GM06990 (cell line): ENCODE data around the gene FBXO34.

Experiments
- DNase-seq: peaks from one replicate; pipeline ENCODE4 v3.0.0-alpha.2; 2011; ENCODE audit not compliant: insufficient read length; ENCODE audit errors: extremely low read depth
- H3K27me3 ChIP-seq: replicated peaks from 2 replicates; pipeline ENCODE4 v1.6.0; 2011; ENCODE audit warnings: low read length; ENCODE audit not compliant: control insufficient read depth, insufficient read depth
- H3K36me3 ChIP-seq: 2 replicates; pipeline ENCODE4 v1.5.1; 2011; ENCODE audit warnings: low read length; ENCODE audit not compliant: control insufficient read depth, insufficient read depth
- H3K4me3 ChIP-seq: replicated peaks from 2 replicates; pipeline ENCODE4 v1.5.1; 2011; ENCODE audit warnings: low read depth, mild to moderate bottlenecking, control low read depth, low read length
- TF ChIP-seq, protein P1 (sequence below): IDR thresholded peaks from 2 replicates; pipeline ENCODE4 v1.5.1; 2011; ENCODE audit warnings: low read length, control low read depth, mild to moderate bottlenecking, inconsistent platforms; ENCODE audit not compliant: insufficient read depth, poor library complexity, severe bottlenecking

Gene FBXO34

DNA sequence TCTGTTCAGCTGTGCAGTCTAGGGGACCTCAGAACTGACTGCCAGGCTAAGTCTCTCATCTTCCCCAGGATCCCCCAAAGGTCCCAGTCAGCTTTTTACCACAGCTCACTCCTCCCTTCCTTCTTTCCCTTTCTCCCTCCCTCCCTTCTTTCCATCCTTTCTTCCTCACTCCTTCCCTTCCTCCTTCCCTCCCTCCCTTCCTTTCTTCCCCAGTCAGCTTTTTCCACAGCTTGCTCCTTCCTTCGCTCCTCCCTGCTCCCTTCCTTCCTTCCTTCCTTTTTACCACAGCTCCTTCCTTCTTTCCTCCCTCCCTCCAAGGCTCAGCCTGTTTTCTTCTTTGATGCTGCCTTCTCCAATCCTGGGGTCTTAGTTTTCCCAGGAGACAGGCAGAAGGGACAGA is 101.2 kb downstream of the FBXO34 start:
- Histone ChIP-seq H3K27me3 (no peaks in the 10 kb centered on the region), H3K36me3 (peaks cover 4% of the 10 kb centered on the region), H3K4me3 (no peak overlapping the region)
- TF ChIP-seq, protein P1, sequence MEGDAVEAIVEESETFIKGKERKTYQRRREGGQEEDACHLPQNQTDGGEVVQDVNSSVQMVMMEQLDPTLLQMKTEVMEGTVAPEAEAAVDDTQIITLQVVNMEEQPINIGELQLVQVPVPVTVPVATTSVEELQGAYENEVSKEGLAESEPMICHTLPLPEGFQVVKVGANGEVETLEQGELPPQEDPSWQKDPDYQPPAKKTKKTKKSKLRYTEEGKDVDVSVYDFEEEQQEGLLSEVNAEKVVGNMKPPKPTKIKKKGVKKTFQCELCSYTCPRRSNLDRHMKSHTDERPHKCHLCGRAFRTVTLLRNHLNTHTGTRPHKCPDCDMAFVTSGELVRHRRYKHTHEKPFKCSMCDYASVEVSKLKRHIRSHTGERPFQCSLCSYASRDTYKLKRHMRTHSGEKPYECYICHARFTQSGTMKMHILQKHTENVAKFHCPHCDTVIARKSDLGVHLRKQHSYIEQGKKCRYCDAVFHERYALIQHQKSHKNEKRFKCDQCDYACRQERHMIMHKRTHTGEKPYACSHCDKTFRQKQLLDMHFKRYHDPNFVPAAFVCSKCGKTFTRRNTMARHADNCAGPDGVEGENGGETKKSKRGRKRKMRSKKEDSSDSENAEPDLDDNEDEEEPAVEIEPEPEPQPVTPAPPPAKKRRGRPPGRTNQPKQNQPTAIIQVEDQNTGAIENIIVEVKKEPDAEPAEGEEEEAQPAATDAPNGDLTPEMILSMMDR = no peak
- no peak for DNase-seq

DNA sequence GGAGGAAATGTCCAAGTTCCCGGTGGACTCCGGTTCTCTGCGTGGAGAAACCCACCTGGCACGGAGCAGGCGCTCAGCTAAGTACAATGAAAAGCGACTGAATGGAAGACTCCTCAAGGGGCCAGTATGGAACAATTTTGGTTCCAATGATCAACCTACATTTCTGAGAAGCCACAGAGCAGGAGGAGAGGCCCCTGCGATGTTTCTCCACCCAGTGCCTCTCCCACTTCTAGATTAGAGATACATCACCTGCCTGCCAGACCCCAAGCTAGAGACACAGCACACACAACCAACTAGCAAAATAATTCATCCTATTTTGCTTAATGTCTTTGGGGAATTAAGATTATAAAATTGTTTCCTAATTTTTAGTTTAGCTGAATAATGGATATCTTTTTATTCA is 101.6 kb downstream of the FBXO34 start:
- no peak for DNase-seq
- H3K36me3 ChIP-seq = peaks cover 4% of the 10 kb centered on the region
- H3K27me3 ChIP-seq = no peaks in the 10 kb centered on the region
- no peak overlapping the region for H3K4me3 ChIP-seq
- TF ChIP-seq, protein P1 = no peak

DNA sequence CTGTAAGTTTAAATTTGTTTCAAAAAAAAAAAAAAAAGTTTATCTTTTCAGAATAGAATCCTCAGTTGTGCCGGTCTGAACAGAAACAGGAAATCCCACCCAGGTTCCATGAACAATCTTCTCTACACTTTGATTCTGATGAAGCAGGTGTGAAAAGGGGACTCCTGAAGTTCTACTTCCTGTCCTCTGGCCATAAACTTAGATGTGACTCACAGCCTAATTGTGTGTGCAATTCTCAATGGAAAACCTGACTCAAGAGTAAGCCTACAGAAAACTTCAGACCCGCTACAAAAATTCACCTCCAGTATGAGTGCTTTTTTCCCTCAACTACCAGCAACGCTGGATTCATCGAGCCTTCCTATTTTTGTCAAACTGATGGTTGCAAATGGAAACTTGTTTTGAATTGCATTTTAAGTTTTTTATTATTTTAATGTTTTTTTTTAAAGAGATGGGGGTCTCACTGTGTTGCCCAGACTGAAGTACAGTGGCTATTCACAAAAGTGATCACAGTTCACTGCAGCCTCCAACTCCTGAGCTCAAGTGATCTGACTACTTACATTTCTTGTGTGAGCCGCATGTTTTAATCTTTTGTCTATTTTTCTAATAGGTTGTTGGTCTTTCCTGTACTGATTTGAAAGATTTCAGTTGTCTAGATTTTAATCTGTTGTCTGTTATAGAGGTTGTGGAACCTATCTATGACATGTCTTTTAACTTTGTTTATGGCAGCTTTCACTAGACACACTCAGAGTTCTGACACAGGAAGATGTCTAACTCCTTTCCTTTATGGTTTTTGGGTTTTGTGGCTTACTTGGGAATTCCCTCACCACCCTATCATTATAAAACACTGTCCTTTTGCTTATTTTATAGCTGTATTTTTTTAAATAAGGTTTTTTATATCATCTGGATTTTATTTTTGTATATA is 102.8 kb downstream of the FBXO34 start:
- no peak for DNase-seq
- Histone ChIP-seq H3K36me3 (peaks cover 2% of the 10 kb centered on the region), H3K4me3 (no peak overlapping the region), H3K27me3 (no peaks in the 10 kb centered on the region)
- TF ChIP-seq, protein P1 = no peak

DNA sequence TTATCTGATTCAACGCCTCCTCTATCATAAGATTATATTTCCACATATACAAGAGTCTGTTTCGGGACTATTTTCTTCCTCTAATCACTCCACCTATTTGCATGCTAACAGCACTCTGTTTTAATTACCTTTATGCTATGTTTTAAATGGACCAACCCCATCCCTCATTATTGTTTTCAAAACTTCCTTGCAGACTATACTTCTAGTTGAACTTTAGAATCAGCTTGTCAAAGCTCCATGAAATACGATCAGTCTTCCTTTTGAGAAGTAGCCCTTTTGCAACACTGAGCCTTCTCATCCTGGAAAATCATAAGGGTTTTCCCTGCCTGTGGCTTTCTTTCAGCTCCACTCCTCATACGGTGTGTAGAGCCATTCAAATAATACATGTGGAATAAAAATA is 103.5 kb downstream of the FBXO34 start:
- Histone ChIP-seq H3K27me3 (no peaks in the 10 kb centered on the region), H3K36me3 (no peaks in the 10 kb centered on the region; the same call in none of the 2 replicates), H3K4me3 (no peak overlapping the region)
- DNase-seq = no peak
- TF ChIP-seq, protein P1 = no peak

DNA sequence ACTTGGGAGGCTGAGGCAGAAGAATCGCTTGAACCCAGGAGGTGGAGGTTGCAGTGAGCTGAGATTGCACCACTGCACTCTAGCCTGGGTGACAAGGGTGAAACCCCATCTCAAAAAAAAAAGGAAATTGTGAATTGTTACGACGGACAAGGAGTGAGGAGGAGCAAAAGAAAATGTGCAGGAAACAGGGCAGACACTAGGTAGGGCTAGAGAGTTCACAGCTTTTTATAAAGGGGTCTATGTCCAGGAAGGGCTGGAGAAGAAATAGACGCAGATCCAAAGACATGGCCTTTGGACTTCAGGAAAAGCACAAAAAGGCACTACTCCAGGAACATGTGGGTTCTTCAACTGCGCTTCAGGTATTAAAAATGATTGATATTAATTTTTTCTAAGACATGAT is 106.0 kb downstream of the FBXO34 start:
- H3K4me3 ChIP-seq = no peak overlapping the region
- DNase-seq = no peak
- TF ChIP-seq, protein P1 = no peak
- H3K36me3 ChIP-seq = peaks cover 2% of the 10 kb centered on the region
- no peaks in the 10 kb centered on the region for H3K27me3 ChIP-seq
